Left lung (tissue), 10 donors: Measurements from ENCODE around the gene ZSCAN31. TPM values are rescaled to one million over a fixed set of nuclear protein-coding genes. Genes with fewer than 3 reads are reported as not detected.

Source experiments
- ATAC-seq: fragments of 200-7000 bp; cut with Tn5 transposase; one replicate; pipeline ENCODE4 v1.9.1; 2020; ENCODE audit warnings: moderate library complexity
- DNase-seq, 4 donors: peaks; one replicate each; pipeline ENCODE4 v3.0.0-alpha.2; 2013 to 2020
- H3K27ac ChIP-seq, 2 donors: fragments of 200-600 bp; sonication (generic) in 1 of 2; one replicate each; pipeline versions ENCODE4 v1.5.0 to v1.8.0; 2020 to 2021
- H3K27me3 ChIP-seq, 2 donors: fragments of 200-600 bp; sonication (generic) in 1 of 2; one replicate each; pipeline versions ENCODE4 v1.5.0 to v1.8.0; 2020 to 2021
- H3K36me3 ChIP-seq, 2 donors: fragments of 200-600 bp; sonication (generic) in 1 of 2; one replicate each; pipeline versions ENCODE4 v1.5.0 to v1.8.0; 2020 to 2021
- H3K4me1 ChIP-seq, 2 donors: fragments of 200-600 bp; one replicate each; pipeline ENCODE4 v1.8.0; 2021
- H3K4me3 ChIP-seq, 2 donors: fragments of 200-600 bp; sonication (generic) in 1 of 2; one replicate each; pipeline versions ENCODE4 v1.5.0 to v1.8.0; 2020 to 2021; ENCODE audit warnings: mild to moderate bottlenecking in 1 of 2
- H3K9me3 ChIP-seq, 2 donors: fragments of 200-600 bp; sonication (generic) in 1 of 2; one replicate each; pipeline versions ENCODE4 v1.5.0 to v1.8.0; 2020 to 2021
- intact Hi-C, 2 donors: fragments of 100-400 bp; cut with DNase I; formaldehyde crosslinking; loops; one replicate each; pipeline versions ENCODE4 v1.11.2 to v1.14.2; 2022
- polyA plus RNA-seq, 6 donors: library from polyadenylated mRNA; unstranded; fragments of 120-200 nt; gene quantifications; one replicate each; pipeline ENCODE4 v1.2.1, GENCODE V29; 2013; ENCODE audit not compliant: insufficient read length in 6 of 6
- total RNA-seq, 2 donors: library from RNA; stranded (reverse); fragmentation: NEBNext Ultra II Directional; extraction: Animal tissue kit (Norgen Biotek cat#: 25700); gene quantifications; one replicate each; pipeline ENCODE4 v1.2.1, GENCODE V29; 2021
- TF ChIP-seq, protein P1 (sequence below), 2 donors: fragments of 200-600 bp; sonication (generic) in 1 of 2; IDR thresholded peaks; one replicate each; pipeline versions ENCODE4 v1.5.0 to v1.8.0; 2021; ENCODE audit warnings: antibody characterized with exemption in 2 of 2
- donor health status: DM: no; HTN: yes; CAD: no.
- donor health status: DM: no; HTN: no; CAD: no.

Gene ZSCAN31
- total and polyA plus RNA-seq, 8 donors, result 7.1 to 30.8 (median 10.9) TPM

DNA sequence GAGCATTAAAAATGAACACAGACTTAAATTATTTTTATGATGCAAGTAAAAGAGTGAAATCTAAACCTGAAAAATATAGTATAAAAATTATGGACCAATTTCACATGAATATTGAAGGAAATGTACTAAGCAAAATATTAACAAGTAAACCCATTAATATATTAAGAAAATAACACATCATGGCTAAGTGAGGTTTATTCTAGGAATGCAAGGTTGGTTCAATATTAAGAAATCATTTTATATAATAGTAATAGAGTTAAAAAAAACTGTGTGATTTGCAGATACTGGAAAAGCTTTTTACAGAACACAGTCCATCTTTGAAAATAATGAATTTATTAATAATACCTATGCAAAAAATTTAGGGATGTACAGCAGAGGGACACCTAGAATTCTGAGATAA is 42.7 kb upstream of the ZSCAN31 start:
- Histone ChIP-seq H3K4me3 (no peak overlapping the region), H3K36me3 (peaks cover 0 to 40% of the 10 kb centered on the region in 2 donors), H3K4me1 (peaks cover 0 to 14% of the 10 kb centered on the region in 2 donors), H3K27me3 (no peaks in the 10 kb centered on the region), H3K9me3 (peaks cover 0 to 12% of the 10 kb centered on the region in 2 donors), H3K27ac (no peak overlapping the region)
- ATAC-seq, result no peak
- intact Hi-C loops, result no loop called here
- TF ChIP-seq, protein P1, sequence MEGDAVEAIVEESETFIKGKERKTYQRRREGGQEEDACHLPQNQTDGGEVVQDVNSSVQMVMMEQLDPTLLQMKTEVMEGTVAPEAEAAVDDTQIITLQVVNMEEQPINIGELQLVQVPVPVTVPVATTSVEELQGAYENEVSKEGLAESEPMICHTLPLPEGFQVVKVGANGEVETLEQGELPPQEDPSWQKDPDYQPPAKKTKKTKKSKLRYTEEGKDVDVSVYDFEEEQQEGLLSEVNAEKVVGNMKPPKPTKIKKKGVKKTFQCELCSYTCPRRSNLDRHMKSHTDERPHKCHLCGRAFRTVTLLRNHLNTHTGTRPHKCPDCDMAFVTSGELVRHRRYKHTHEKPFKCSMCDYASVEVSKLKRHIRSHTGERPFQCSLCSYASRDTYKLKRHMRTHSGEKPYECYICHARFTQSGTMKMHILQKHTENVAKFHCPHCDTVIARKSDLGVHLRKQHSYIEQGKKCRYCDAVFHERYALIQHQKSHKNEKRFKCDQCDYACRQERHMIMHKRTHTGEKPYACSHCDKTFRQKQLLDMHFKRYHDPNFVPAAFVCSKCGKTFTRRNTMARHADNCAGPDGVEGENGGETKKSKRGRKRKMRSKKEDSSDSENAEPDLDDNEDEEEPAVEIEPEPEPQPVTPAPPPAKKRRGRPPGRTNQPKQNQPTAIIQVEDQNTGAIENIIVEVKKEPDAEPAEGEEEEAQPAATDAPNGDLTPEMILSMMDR (IDR thresholded peaks at IDR 0.05), result no peak
- no peak for DNase-seq

DNA sequence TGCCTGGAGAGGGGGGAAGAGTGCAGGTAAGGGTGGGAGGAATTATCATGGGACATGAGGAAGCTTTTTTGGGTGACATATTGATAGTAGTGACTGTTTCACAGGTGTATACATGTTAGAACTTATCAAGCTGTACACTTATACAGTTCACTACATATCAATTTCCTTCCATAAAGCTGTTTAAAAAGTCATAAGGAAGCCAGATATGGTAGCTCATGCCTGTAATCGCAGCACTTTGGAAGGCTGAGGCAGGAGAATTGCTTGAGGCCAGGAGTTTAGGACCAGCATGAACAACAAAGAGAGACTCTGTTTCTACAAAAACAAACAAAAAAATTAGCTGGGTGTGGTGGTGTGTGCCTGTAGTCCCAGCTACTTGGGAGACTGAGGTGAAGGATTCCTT is 41.9 kb upstream of the ZSCAN31 start:
- intact Hi-C loops, result no loop called here
- ATAC-seq, result no peak
- TF ChIP-seq, protein P1 (IDR thresholded peaks at IDR 0.05), result no peak

GRCh38 chr6:28373925-28374324 is 38.0 kb upstream of the ZSCAN31 start:
- no peak overlapping the region for H3K27ac ChIP-seq
- peaks cover 0 to 15% of the 10 kb centered on the region in 2 donors for H3K36me3 ChIP-seq
- H3K9me3 ChIP-seq, result peaks cover 0 to 10% of the 10 kb centered on the region in 2 donors
- intact Hi-C loops, result no loop called here
- no peaks in the 10 kb centered on the region for H3K27me3 ChIP-seq
- TF ChIP-seq, protein P1 (IDR thresholded peaks at IDR 0.05), result no peak
- H3K4me1 ChIP-seq, result no peaks in the 10 kb centered on the region
- ATAC-seq, result no peak
- H3K4me3 ChIP-seq, result no peak overlapping the region
- no peak for DNase-seq

More for the DNA sequence above, 41.9 kb upstream of the ZSCAN31 start:
- H3K36me3 ChIP-seq, result peaks cover 0 to 40% of the 10 kb centered on the region in 2 donors
- no peak for DNase-seq
- H3K4me3 ChIP-seq, result no peak overlapping the region
- peaks cover 0 to 11% of the 10 kb centered on the region in 2 donors for H3K4me1 ChIP-seq
- H3K9me3 ChIP-seq, result peaks cover 0 to 12% of the 10 kb centered on the region in 2 donors
- H3K27ac ChIP-seq, result no peak overlapping the region
- no peaks in the 10 kb centered on the region for H3K27me3 ChIP-seq

- no peak for DNase-seq
- TF ChIP-seq, protein P1 (IDR thresholded peaks at IDR 0.05), result no peak
- Histone ChIP-seq H3K36me3 (no peaks in the 10 kb centered on the region), H3K27ac (no peak overlapping the region), H3K4me1 (no peaks in the 10 kb centered on the region), H3K9me3 (no peaks in the 10 kb centered on the region), H3K27me3 (no peaks in the 10 kb centered on the region), H3K4me3 (no peak overlapping the region)
- no peak for ATAC-seq
- intact Hi-C loops, result no loop called here
These were observed 35.9 kb upstream of the ZSCAN31 start for GRCh38 chr6:28371706-28372451.

DNA sequence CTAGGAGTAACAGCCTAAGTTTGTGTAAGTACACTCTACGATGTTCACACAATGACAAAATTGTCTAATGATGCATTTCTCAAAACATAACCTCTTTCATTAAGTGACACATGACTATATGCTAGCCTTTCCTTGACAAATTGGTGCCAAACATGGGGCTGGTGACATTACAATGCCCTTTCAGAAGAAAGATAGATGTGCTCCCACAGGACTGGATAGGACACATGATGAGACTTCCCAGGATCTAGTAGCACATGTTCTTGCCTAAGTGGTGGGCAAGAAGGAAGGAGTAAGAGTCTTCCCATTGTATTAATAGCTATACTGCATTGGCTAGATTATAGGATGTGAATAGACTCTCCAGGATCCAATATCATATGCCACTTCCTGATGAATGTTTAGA is 35.3 kb upstream of the ZSCAN31 start:
- Histone ChIP-seq H3K4me3 (no peak overlapping the region), H3K9me3 (no peaks in the 10 kb centered on the region), H3K36me3 (no peaks in the 10 kb centered on the region), H3K27ac (no peak overlapping the region), H3K4me1 (no peaks in the 10 kb centered on the region), H3K27me3 (no peaks in the 10 kb centered on the region)
- TF ChIP-seq, protein P1 (IDR thresholded peaks at IDR 0.05), result no peak
- intact Hi-C loops, result no loop called here
- DNase-seq, result no peak
- no peak for ATAC-seq
